B cell (primary cell): ENCODE data around the gene KDM1B. TPM values are rescaled to one million over a fixed set of nuclear protein-coding genes. Genes with fewer than 3 reads are reported as not detected.

Source experiments
- ATAC-seq: fragments of 200-7000 bp; cut with Tn5 transposase; one replicate; pipeline ENCODE4 v1.10.0; 2021; ENCODE audit warnings: low read depth, mild to moderate bottlenecking, moderate number of reproducible peaks, moderate library complexity
- CTCF ChIA-PET: fragments of 350-600 bp; sonication (Branson Sonifier 250); formaldehyde crosslinking; loops from one replicate; lab custom pipeline; 2021; ENCODE audit warnings: antibody characterized with exemption, inconsistent platforms; lab: Charles Lee
- POLR2A ChIA-PET: fragments of 350-600 bp; sonication (Branson Sonifier 250); formaldehyde crosslinking; loops from one replicate; lab custom pipeline; 2021; ENCODE audit warnings: antibody characterized with exemption; lab: Charles Lee
- DNase-seq: peaks from one replicate; pipeline ENCODE4 v3.0.0; 2013
- H2AFZ ChIP-seq: 2 replicates; pipeline ENCODE4 v1.6.1; 2012; ENCODE audit warnings: mild to moderate bottlenecking, low read depth, low read length; ENCODE audit not compliant: insufficient read depth, poor library complexity, severe bottlenecking
- H3K27ac ChIP-seq, 2 donors: 1 replicate in 1 of 2; 2 replicates in 1 of 2; pipeline ENCODE4 v1.5.1; 2012 to 2013; ENCODE audit warnings: low read length in 2 of 2, mild to moderate bottlenecking in 2 of 2, moderate library complexity in 1 of 2
- H3K27me3 ChIP-seq, 4 experiments: fragments of 200-600 bp in 1 of 4; sonication (generic) in 1 of 4; replicated peaks in 1 of 4; 1 replicate in 2 of 4; 2 replicates in 2 of 4; pipeline versions ENCODE4 v1.6.1 to v1.7.0; 2013 to 2016; ENCODE audit warnings: low read length in 3 of 4, mild to moderate bottlenecking in 2 of 4, mixed read lengths in 1 of 4, moderate library complexity in 1 of 4; ENCODE audit not compliant: insufficient read depth in 4 of 4, control insufficient read depth in 3 of 4; ENCODE audit errors: control extremely low read depth in 1 of 4
- H3K36me3 ChIP-seq, 2 experiments: replicated peaks in 1 of 2; 1 replicate in 1 of 2; 2 replicates in 1 of 2; pipeline versions ENCODE4 v1.6.1 to v1.7.1; 2013; ENCODE audit warnings: low read length in 1 of 2; ENCODE audit not compliant: insufficient read depth in 2 of 2, control insufficient read depth in 1 of 2; ENCODE audit errors: control extremely low read depth in 1 of 2, extremely low read depth in 1 of 2
- H3K4me1 ChIP-seq, 2 donors: fragments of 200-600 bp in 1 of 2; sonication (generic) in 1 of 2; 1 replicate in 1 of 2; 2 replicates in 1 of 2; pipeline versions ENCODE4 v1.5.1 to v1.6.1; 2013 to 2017; ENCODE audit warnings: low read length in 2 of 2; ENCODE audit not compliant: control insufficient read depth in 2 of 2, insufficient read depth in 2 of 2
- H3K4me2 ChIP-seq: replicated peaks from 2 replicates; pipeline ENCODE3; 2012; ENCODE audit warnings: mild to moderate bottlenecking, low read depth, low read length; ENCODE audit not compliant: poor library complexity, severe bottlenecking
- H3K4me3 ChIP-seq, 5 experiments: fragments of 200-600 bp in 1 of 5; sonication (generic) in 1 of 5; 1 replicate in 3 of 5; 2 replicates in 2 of 5; pipeline versions ENCODE4 v1.5.1 to v1.7.0; 2011 to 2016; ENCODE audit warnings: low read length in 4 of 5, mild to moderate bottlenecking in 4 of 5, low read depth in 2 of 5, control low read depth in 1 of 5, moderate library complexity in 1 of 5; ENCODE audit not compliant: insufficient read depth in 1 of 5; ENCODE audit errors: control extremely low read depth in 1 of 5, extremely low read depth in 1 of 5
- H3K79me2 ChIP-seq: fragments of 200-600 bp; sonication (generic); one replicate; pipeline ENCODE4 v1.6.0; 2016; ENCODE audit warnings: low read length; ENCODE audit not compliant: control insufficient read depth, insufficient read depth
- H3K9ac ChIP-seq: fragments of 200-600 bp; sonication (generic); 2 replicates; pipeline ENCODE4 v1.6.1; 2017; ENCODE audit warnings: mild to moderate bottlenecking, low read length, moderate library complexity
- H3K9me3 ChIP-seq, 3 donors: one replicate each; pipeline versions ENCODE4 v1.6.1 to v1.7.1; 2013; ENCODE audit warnings: low read length in 2 of 3; ENCODE audit not compliant: control insufficient read depth in 2 of 3, insufficient read depth in 1 of 3; ENCODE audit errors: control extremely low read depth in 1 of 3
- H4K20me1 ChIP-seq: 2 replicates; pipeline ENCODE4 v1.6.0; 2012; ENCODE audit warnings: mild to moderate bottlenecking, low read length; ENCODE audit not compliant: insufficient read depth, control insufficient read depth, poor library complexity, severe bottlenecking
- H3K27ac Mint-ChIP-seq: one replicate; pipeline ENCODE4 v1.8.0; 2021; ENCODE audit warnings: mixed read lengths
- H3K27me3 Mint-ChIP-seq: one replicate; pipeline ENCODE4 v1.8.0; 2021; ENCODE audit warnings: mixed read lengths
- H3K4me1 Mint-ChIP-seq: one replicate; pipeline ENCODE4 v1.8.0; 2021; ENCODE audit warnings: mixed read lengths
- H3K4me3 Mint-ChIP-seq: one replicate; pipeline ENCODE4 v1.8.0; 2021; ENCODE audit warnings: mixed read lengths
- H3K9me3 Mint-ChIP-seq: one replicate; pipeline ENCODE4 v1.8.0; 2022; ENCODE audit warnings: mixed read lengths; ENCODE audit not compliant: insufficient read depth
- EZH2 ChIP-seq: IDR thresholded peaks from 2 replicates; pipeline ENCODE4 v1.6.1; 2012; ENCODE audit warnings: borderline replicate concordance, low read depth, mild to moderate bottlenecking, moderate library complexity, low read length; ENCODE audit not compliant: insufficient read depth, poor library complexity, severe bottlenecking
- WGBS: methylation state at CpG from one replicate; pipeline ENCODE4 v1.1.5; 2013; ENCODE audit warnings: missing lambda C conversion rate; ENCODE audit not compliant: insufficient coverage; 5-methylcytosine and 5-hydroxymethylcytosine counted together
- intact Hi-C: fragments of 100-400 bp; cut with micrococcal nuclease; formaldehyde crosslinking; loops from one replicate; pipeline ENCODE4 v1.10.0; 2022
- polyA plus RNA-seq: library from polyadenylated mRNA; depleted of rRNA; stranded (reverse); fragments of >200 nt; gene quantifications from 2 replicates; pipeline ENCODE4 v1.2.3, GENCODE V29; 2012
- total RNA-seq, 2 donors: library from RNA; stranded (reverse); fragments of 120-200 nt in 1 of 2; gene quantifications; 1 replicate in 1 of 2; 2 replicates in 1 of 2; pipeline versions ENCODE4 v1.2.3 to v1.2.4, GENCODE V29; 2013 to 2022
- TF ChIP-seq, protein P1 (sequence below): fragments of 200-600 bp; IDR thresholded peaks from one replicate; pipeline ENCODE4 v1.8.0; 2022; ENCODE audit warnings: antibody characterized with exemption, mild to moderate bottlenecking

Gene KDM1B
- total and polyA plus RNA-seq, 2 donors (not counting 1 experiment from before 2014, with no cell fraction given): 10.9 to 16.0 TPM

DNA sequence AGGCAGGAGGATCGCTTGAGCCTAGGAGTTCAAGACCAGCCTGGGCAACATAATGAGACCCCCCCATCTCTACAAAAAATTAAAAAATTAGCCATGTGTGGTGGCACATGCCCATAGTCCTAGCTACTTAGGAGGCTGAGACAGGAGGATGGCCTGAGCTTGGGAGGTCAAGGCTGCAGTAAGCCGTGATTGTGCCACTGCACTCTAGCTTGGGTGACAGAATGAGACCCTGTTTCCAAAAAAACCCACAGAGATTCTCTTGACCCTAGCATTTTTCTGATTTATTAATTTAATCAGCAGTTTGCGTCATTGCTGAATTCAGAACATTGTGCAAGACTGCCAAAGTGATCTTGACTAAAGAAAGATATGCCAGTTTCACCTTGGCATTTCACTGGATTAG lies 36.8 kb downstream of the KDM1B start:
- 100% methylated on average over 2 of the region's 3 CpGs for WGBS
- Mint-ChIP-seq H3K27ac (no peak overlapping the region), H3K27me3 (no peaks in the 10 kb centered on the region), H3K4me3 (no peak overlapping the region), H3K4me1 (peaks cover 5% of the 10 kb centered on the region), H3K9me3 (no peaks in the 10 kb centered on the region)
- Histone ChIP-seq H3K4me3 (no peak overlapping the region), H3K36me3 (peaks cover 6 to 34% of the 10 kb centered on the region in 2 experiments), H4K20me1 (no peaks in the 10 kb centered on the region), H3K79me2 (peaks cover 3% of the 10 kb centered on the region), H2AFZ (no peak overlapping the region), H3K27ac (no peak overlapping the region), H3K9ac (no peak overlapping the region), H3K27me3 (no peaks in the 10 kb centered on the region), H3K4me2 (no peak overlapping the region), H3K9me3 (no peaks in the 10 kb centered on the region), H3K4me1 (peaks cover 0 to under 1% of the 10 kb centered on the region in 2 donors)
- intact Hi-C loops: no loop called here
- ATAC-seq (no peak), DNase-seq (no peak)
- ChIA-PET CTCF (interaction anchor here (0.6 kb wide), 1 partner anchor 123 kb away, joined by 3 read pairs; no protein-coding TSS in a partner anchor), POLR2A (interaction anchor here (0.6 to 0.7 kb wide), 2 partner anchors 194 to 484 kb away, joined by 3 to 6 read pairs; no protein-coding TSS in a partner anchor)
- TF ChIP-seq, protein P1, sequence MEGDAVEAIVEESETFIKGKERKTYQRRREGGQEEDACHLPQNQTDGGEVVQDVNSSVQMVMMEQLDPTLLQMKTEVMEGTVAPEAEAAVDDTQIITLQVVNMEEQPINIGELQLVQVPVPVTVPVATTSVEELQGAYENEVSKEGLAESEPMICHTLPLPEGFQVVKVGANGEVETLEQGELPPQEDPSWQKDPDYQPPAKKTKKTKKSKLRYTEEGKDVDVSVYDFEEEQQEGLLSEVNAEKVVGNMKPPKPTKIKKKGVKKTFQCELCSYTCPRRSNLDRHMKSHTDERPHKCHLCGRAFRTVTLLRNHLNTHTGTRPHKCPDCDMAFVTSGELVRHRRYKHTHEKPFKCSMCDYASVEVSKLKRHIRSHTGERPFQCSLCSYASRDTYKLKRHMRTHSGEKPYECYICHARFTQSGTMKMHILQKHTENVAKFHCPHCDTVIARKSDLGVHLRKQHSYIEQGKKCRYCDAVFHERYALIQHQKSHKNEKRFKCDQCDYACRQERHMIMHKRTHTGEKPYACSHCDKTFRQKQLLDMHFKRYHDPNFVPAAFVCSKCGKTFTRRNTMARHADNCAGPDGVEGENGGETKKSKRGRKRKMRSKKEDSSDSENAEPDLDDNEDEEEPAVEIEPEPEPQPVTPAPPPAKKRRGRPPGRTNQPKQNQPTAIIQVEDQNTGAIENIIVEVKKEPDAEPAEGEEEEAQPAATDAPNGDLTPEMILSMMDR: no peak
- no peak for TF ChIP-seq EZH2

DNA sequence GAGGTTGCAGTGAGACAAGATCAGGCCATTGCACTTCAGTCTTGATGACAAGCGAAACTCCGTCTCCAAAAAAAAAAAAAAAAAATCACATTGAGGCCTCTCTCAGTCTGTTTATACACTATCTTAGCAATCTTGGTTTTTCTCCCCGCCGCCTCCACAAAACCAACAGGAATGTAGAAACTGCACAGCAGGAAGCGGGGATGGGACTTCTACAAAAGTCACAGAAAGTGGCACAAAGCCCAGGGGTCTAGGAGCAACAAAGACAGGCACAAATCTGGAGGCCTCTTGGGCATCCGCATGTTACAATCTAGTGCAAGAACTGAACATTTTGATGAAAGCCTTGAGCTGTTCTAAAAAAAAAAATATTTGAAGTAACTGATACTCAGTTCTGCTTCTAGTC lies 48.6 kb downstream of the KDM1B start:
- Histone ChIP-seq H3K9ac (no peak overlapping the region), H3K27me3 (no peaks in the 10 kb centered on the region), H3K79me2 (no peaks in the 10 kb centered on the region), H4K20me1 (no peaks in the 10 kb centered on the region), H3K27ac (no peak overlapping the region), H3K4me2 (no peak overlapping the region), H3K4me1 (no peaks in the 10 kb centered on the region), H3K36me3 (peaks cover 19 to 66% of the 10 kb centered on the region in 2 experiments), H3K9me3 (no peaks in the 10 kb centered on the region), H2AFZ (no peak overlapping the region), H3K4me3 (no peak overlapping the region)
- 96% methylated on average over 6 of the region's 6 CpGs for WGBS
- ATAC-seq (no peak), DNase-seq (no peak)
- intact Hi-C loops: no loop called here
- H3K27ac Mint-ChIP-seq: no peak overlapping the region
- ChIA-PET POLR2A (no interaction called here), CTCF (no interaction called here)
- H3K27me3 Mint-ChIP-seq: no peaks in the 10 kb centered on the region
- H3K4me1 Mint-ChIP-seq: no peaks in the 10 kb centered on the region
- no peak overlapping the region for H3K4me3 Mint-ChIP-seq
- no peaks in the 10 kb centered on the region for H3K9me3 Mint-ChIP-seq
- TF ChIP-seq EZH2: no peak
- TF ChIP-seq, protein P1: no peak
